Muscle layer of duodenum (tissue), 2 donors: ENCODE measurements around the gene CRB2.

Source experiments
- H3K27ac ChIP-seq: one replicate; pipeline ENCODE4 v1.7.0; 2013; ENCODE audit warnings: mild to moderate bottlenecking, low read length
- H3K27me3 ChIP-seq: one replicate; pipeline ENCODE4 v1.7.0; 2013; ENCODE audit warnings: low read depth, mild to moderate bottlenecking, control low read depth, low read length
- H3K36me3 ChIP-seq, 2 donors: one replicate each; pipeline ENCODE4 v1.7.0; 2013; ENCODE audit warnings: low read length in 2 of 2, control low read depth in 1 of 2, mild to moderate bottlenecking in 1 of 2; ENCODE audit not compliant: insufficient read depth in 2 of 2, control insufficient read depth in 1 of 2
- H3K4me1 ChIP-seq, 2 donors: one replicate each; pipeline ENCODE4 v1.7.0; 2013; ENCODE audit warnings: low read length in 2 of 2, mild to moderate bottlenecking in 2 of 2, control low read depth in 1 of 2, moderate library complexity in 1 of 2; ENCODE audit not compliant: insufficient read depth in 2 of 2, control insufficient read depth in 1 of 2
- H3K4me3 ChIP-seq, 2 donors: one replicate each; pipeline ENCODE4 v1.7.0; 2013; ENCODE audit warnings: low read length in 2 of 2, low read depth in 1 of 2, mild to moderate bottlenecking in 1 of 2
- H3K9me3 ChIP-seq, 2 donors: one replicate each; pipeline ENCODE4 v1.7.0; 2013; ENCODE audit warnings: low read length in 2 of 2, control low read depth in 1 of 2, mild to moderate bottlenecking in 1 of 2; ENCODE audit not compliant: control insufficient read depth in 1 of 2
- donor health status: healthy.

CRB2 gene

DNA sequence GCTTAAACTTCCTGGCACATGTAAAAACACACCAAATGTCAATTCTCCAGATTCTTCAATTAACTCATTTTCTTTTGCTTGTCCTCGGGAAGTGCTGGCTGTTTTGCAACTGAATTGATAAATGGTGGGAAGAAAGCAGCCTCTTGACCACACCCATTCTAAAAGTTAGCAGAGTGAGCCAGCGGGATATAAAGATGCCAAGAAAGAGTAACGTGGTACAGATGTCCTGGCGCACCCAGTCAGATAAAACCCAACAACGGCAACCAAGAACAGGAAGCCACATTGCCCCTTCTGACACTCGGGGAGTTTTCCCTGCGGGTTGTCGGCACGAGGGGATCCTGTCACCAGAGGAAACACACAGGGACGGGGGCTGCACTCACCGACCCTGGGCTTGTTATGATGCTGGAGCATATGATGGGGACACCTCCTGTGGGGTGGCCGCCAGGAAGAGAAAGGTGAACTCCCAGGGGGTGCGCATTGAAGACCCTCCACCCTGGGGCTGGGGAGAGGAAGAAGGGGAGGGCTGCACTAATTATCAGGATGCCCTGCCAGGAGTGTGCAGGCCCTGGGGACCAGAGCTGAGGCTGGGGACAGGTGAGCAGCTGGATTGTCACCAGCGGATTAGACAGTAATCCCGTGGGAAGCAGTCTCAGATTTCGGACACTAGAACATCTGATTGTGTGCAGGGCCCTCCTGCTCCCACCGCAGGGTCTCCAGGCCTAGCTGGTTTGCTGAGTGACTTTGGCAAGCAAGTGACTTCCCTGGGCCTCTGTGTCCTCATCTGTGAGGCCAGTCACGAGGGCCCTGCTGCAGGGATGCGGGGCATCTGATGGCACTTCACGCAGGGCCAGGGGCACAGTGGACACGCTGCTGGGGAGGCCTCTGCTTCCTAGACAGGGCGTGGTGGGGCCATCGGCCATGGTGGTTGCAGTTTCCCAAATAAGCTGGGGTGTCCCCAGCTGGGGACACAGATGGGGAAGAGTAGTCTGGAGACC, 59.2 kb downstream of the CRB2 start:
- Histone ChIP-seq H3K27ac (no peak overlapping the region), H3K36me3 (peaks cover 0 to 26% of the 10 kb centered on the region in 2 donors), H3K4me1 (no peaks in the 10 kb centered on the region), H3K9me3 (no peaks in the 10 kb centered on the region), H3K27me3 (no peaks in the 10 kb centered on the region), H3K4me3 (no peak overlapping the region)

GRCh38 chr9:123416176-123416575, 60.2 kb downstream of the CRB2 start:
- Histone ChIP-seq H3K27me3 (no peaks in the 10 kb centered on the region), H3K4me3 (no peak overlapping the region), H3K9me3 (no peaks in the 10 kb centered on the region), H3K4me1 (no peaks in the 10 kb centered on the region), H3K36me3 (peaks cover 0 to 33% of the 10 kb centered on the region in 2 donors), H3K27ac (no peak overlapping the region)

GRCh38 chr9:123417289-123418051, 61.5 kb downstream of the CRB2 start:
- H3K27ac ChIP-seq = no peak overlapping the region
- no peaks in the 10 kb centered on the region for H3K27me3 ChIP-seq
- H3K9me3 ChIP-seq = no peaks in the 10 kb centered on the region

GRCh38 chr9:123418052-123418430, 62.0 kb downstream of the CRB2 start:
- H3K4me1 ChIP-seq = no peaks in the 10 kb centered on the region
- H3K9me3 ChIP-seq = no peaks in the 10 kb centered on the region
- H3K27ac ChIP-seq = no peak overlapping the region
- H3K27me3 ChIP-seq = no peaks in the 10 kb centered on the region
- no peak overlapping the region for H3K4me3 ChIP-seq
- H3K36me3 ChIP-seq = peaks cover 0 to 25% of the 10 kb centered on the region in 2 donors

More at GRCh38 chr9:123417289-123418051, 61.5 kb downstream of the CRB2 start:
- Histone ChIP-seq H3K4me3 (no peak overlapping the region), H3K36me3 (peaks cover 0 to 25% of the 10 kb centered on the region in 2 donors), H3K4me1 (no peaks in the 10 kb centered on the region)

DNA sequence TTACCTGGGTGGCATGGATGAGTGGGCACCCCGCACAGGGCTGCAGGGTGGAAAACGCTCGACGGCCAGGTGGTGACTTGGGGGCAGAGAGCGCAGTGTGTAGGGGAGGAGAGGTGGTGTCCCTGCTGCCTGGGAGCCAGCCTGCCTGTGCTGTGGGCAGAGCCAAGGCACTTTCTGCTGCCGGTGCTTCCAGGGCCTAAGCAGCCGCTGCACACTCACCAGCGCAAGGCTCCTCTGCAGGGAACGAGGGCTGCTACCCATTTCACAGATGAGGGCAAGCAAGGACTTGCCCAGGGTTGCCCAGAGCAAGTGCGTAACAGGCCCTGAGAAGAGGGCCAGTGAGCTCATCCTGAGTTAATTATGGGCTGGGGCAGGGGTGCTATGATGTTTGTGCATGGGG, 62.5 kb downstream of the CRB2 start:
- Histone ChIP-seq H3K9me3 (no peaks in the 10 kb centered on the region), H3K4me1 (no peaks in the 10 kb centered on the region), H3K36me3 (peaks cover 0 to 25% of the 10 kb centered on the region in 2 donors), H3K4me3 (no peak overlapping the region), H3K27me3 (no peaks in the 10 kb centered on the region), H3K27ac (no peak overlapping the region)

DNA sequence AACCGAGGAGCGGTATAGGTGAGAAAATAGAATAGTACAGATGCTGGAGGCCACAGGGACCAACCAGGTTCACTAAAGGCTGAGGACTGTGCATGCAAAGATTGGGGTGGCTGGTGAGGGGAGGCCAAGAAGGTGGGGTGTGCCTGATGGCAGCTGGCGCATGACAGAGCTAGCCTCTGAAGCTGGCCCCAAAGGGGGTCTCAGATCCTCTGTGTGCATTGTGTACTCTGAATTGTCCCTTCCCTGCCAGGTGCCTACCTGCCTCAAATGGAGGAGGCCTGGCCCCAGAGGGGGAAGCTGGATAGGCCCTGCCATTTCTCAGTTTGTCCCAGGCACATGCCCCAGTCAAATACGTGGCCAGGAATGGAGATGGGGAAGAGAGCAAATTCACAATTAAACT, 63.1 kb downstream of the CRB2 start:
- no peaks in the 10 kb centered on the region for H3K9me3 ChIP-seq
- H3K36me3 ChIP-seq = peaks cover 0 to 25% of the 10 kb centered on the region in 2 donors
- no peaks in the 10 kb centered on the region for H3K4me1 ChIP-seq
- no peaks in the 10 kb centered on the region for H3K27me3 ChIP-seq
- no peak overlapping the region for H3K27ac ChIP-seq
- H3K4me3 ChIP-seq = no peak overlapping the region

GRCh38 chr9:123419721-123420591, 64.0 kb downstream of the CRB2 start:
- no peaks in the 10 kb centered on the region for H3K9me3 ChIP-seq
- H3K4me3 ChIP-seq = no peak overlapping the region
- H3K4me1 ChIP-seq = no peaks in the 10 kb centered on the region
- H3K36me3 ChIP-seq = peaks cover 0 to 25% of the 10 kb centered on the region in 2 donors
- H3K27me3 ChIP-seq = no peaks in the 10 kb centered on the region
- H3K27ac ChIP-seq = no peak overlapping the region

- H3K36me3 ChIP-seq = peaks cover 0 to 28% of the 10 kb centered on the region in 2 donors
- H3K4me1 ChIP-seq = no peaks in the 10 kb centered on the region
- H3K4me3 ChIP-seq = no peak overlapping the region
- no peaks in the 10 kb centered on the region for H3K9me3 ChIP-seq
- no peak overlapping the region for H3K27ac ChIP-seq
- H3K27me3 ChIP-seq = no peaks in the 10 kb centered on the region
These were observed 64.7 kb downstream of the CRB2 start for GRCh38 chr9:123420592-123421111.

DNA sequence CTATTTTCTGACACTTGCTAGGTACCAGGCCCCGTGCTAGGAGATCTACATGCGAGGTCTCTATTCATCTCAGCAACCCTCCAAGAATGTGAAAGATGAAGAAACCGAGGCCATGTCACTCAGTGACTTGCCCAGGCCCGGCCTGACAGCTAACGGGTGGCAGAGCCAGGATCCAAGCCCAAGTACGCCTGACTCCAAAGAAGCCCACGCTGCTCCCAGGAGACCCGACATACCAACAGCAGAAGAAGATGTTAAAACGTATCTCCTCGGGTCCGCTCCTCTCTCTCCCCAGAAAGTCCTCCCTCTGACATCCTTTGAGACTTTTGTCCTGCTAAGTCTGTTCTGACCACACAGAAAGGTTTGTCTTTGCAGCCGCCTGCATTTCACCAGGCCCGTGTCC, 65.2 kb downstream of the CRB2 start:
- H3K27me3 ChIP-seq = no peaks in the 10 kb centered on the region
- no peak overlapping the region for H3K27ac ChIP-seq
- H3K9me3 ChIP-seq = no peaks in the 10 kb centered on the region
- peaks cover 0 to 30% of the 10 kb centered on the region in 2 donors for H3K36me3 ChIP-seq
- no peak overlapping the region for H3K4me3 ChIP-seq
- H3K4me1 ChIP-seq = no peaks in the 10 kb centered on the region

DNA sequence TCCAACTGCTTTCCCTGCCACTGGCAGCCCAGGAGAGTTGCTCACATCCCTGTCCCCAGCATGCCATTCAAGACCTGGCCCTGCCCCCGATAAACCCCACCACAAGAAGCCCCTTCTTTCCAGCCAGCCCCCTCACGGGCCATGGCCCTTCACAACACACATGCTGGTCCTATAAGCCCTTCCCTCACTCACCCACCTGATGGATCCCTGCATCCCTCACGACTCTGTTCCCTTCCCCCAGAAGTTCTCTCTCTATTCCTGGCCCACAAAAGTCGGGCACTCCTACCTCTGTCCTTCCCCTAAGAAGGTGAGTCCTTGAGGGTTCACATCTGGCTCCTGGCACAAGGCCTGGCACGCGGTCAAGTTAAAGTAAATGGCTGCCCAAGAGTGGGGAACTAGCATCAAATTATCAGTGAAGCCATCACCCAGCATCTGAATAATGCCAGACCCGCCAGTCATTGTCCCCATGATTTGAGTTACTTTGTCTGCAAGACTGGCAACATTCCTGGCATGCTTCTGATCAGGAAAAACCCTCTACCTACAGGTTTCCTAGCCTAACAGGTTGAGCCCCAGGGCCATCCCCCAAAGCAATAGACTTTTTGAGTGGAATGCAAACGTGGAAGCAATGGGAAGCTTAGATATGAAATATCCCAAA, 65.9 kb downstream of the CRB2 start:
- H3K9me3 ChIP-seq = no peaks in the 10 kb centered on the region
- no peak overlapping the region for H3K27ac ChIP-seq
- H3K4me1 ChIP-seq = no peaks in the 10 kb centered on the region
- peaks cover 1 to 30% of the 10 kb centered on the region in 2 donors for H3K36me3 ChIP-seq
- H3K4me3 ChIP-seq = no peak overlapping the region
- no peaks in the 10 kb centered on the region for H3K27me3 ChIP-seq
